HG03108 (cell line): ENCODE results near the gene SIAE.

Source experiments
- ATAC-seq: cut with Tn5 transposase; IDR thresholded peaks from one replicate; pipeline ENCODE4 v1.9.1; 2021; ENCODE audit warnings: moderate library complexity; ENCODE audit not compliant: unreplicated experiment

SIAE gene

DNA sequence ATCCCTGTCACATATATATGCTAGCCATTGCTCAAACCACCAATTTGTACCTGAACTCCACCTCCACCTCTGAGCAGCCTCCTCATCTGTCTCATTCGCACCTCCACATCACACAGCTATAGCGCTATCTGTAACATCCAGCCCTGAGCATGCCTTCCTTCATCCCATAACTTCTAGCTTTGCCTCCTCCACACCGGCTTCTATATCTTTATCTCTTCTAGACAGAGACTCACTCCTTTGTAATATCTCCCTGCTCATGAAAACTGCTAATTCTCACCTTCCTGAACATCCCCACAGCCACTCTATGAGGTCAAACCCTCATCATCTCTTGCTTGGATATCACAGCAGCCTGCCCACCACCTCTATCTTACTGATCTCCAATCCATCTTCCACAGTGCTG, 5.9 kb downstream of the SIAE start:
- ATAC-seq = no peak

DNA sequence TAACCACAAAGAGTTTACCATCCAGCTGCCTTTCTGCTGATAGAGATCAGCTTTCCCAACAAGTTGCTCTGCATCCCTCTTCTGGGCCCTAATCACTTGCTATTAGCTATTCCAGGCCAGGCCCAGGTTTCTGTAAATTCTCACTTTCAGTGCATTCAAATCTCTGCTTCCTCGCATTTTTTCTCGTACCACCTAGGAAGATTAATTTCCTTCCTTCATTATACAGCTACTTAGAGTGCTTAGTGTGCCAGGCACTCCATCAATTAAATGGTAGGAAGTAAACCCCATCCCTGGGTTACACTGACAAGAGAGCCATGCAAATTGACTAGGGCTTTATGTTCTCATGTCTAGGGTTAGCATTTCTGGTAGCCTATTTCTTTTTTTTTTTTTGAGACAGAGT, 9.7 kb downstream of the SIAE start:
- ATAC-seq = no peak

DNA sequence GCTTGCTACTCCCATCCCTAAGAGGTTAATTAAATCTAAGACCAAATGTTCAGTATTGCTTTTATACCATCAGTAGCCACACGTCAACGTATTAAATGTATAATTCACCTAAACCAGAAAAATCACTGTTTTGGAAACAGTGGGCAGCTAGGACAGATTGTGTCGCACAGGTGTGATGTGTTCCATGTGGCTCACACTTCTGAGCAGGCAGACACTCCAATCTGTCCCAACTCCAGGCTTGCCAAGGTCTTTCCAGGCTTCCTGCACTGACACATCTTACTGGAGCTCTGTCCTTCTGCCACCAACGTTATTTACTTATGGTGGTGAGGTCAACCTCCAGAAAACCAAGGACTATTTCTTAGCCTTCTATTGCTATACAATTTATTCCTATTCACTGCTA, 11.4 kb downstream of the SIAE start:
- ATAC-seq = no peak

DNA sequence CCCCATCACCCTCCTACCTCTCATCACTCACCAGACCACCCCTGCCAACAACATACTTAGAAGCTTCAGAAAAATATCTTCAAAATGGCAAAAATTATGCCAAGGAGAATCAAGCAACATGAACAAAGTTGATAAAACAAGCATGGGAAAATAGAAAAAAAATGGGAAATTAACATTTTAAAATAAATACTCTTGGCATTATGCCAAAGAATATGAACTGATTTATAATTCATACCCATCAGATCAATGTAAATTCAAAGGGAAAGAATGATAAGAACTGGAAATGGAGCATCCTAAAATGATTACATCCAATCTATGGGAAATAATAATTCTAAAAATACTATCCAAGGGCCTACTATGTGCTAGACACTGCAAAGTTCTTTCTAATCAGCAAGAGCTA, 12.0 kb downstream of the SIAE start:
- no peak for ATAC-seq

DNA sequence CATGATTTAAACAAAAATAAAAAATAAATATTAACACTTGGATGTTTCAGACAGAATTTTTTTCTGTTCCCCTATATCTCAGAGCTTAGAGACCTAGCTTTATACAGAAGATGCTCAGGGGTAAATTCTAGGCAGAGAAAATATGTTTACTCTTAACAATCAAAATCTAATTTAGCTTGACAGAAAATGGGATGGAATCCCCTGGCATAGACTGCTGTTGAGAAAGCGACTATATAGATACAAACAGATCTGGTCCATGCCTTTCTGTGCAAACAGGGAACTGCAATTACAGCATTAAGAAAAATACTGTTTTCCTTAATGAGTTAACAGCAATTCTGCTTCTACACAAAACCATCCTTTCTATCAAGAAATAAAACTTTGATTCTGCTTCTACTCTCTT, 14.6 kb downstream of the SIAE start:
- ATAC-seq = no peak

DNA sequence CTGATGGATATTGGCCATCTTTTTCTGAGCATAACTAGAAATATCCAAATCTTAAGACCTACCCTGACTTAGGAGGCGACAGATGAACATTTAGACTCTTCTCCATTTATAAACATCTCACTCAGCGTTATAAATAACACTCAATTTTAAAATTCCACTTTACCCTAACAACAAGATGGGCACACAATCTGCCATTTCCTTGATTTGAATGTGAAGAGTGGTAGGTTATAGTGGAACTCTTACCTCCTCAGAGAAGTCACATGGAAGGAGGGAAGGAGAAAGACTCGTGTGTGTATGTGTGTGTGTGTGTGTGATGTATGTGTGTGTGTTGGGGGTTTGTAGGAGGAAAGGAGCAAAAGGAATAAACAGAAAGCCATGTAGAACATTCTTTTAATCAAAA, 15.0 kb downstream of the SIAE start:
- no peak for ATAC-seq

DNA sequence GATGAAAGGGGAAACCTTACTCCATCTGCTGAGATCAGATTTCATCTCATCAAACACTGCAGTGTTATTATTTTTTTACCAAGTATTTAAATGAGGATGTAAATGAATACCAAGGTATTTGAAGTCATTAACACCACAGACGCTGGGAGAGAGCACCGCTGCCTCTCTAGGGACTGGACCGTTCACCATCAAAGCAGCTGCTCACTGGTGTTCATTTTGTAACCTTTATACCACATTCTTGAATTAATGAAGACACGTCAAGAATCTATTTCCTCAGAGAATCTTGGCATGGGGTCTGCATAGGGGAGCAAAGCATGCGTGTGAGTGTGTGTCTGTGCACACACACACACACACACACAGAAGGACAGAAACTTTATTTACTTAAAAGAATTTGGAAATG, 15.6 kb downstream of the SIAE start:
- no peak for ATAC-seq

DNA sequence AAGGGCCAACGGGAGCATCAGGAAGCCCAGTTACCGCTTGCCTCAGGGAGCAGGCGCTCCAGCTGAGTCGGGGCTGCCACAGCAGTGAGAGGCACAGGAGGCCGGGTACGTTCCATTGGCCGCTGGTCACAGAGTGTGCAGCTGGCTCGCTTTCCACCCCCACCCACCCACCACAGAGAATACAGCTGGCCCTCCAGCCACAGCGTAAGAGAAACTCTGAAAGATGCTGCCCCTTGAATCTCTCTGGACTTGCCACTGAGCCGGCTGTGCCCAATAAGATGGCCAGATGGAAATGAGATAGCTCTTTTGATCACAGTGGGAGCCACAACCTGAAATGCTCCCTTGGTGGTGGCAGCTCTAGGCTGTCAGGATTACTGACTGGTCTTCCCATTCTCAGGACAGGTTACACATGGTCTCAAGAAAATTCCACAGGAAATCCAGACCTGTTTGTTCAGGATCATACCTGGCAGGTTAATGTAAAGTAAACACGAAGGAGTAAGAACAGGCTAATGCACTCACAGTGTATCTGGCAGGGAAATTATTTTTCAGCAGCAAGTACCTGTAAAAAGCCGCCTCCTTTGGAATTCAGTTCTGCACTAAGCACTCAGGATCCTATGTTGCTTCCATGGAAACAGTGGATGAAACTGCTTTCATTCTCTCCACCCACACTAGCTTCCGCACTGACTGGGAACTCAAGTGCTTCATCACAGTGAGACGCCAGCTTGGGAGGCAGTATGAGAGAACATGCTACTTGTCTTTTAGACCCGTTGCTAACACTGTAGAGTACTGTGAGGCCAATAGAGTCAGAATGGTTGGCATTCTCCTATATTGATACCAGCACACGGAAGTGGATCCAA, 16.5 kb downstream of the SIAE start:
- ATAC-seq = no peak

DNA sequence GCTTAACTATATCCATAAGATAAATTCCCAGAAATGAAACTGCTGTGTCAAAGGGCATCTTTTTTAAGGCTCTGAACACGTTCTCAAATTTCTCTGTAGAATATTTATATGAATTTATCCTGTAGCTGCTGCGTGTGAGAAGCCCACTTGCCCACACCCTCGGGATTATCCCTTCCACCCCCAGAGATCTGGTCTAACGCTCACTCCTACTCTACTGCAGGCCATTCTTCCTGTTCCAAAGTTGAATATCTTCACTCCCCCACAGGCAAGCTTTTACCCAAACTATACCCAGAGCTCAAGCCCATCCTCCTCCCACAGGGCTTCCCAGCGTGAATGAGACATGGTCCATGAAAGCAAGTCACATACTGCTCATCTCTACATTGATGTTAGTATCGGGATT, 24.9 kb downstream of the SIAE start:
- ATAC-seq = no peak

DNA sequence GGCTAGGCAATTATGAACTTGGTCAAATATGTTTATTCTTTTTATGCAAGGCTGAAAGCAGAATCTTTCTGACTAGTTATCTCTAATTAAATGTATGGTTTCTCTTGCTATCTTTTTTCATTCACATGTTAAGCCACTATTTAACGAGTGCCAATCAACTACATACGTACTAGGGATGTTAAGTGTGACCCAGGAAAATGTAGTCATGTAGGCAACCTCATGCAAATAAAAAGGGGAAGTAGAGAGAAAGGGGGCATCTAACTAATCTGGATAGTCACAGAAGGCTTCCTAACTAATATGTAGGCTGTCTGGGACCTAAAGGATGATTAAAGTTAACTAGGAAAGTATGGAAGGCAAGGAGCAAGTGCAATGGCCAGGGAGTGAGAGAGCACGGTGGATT, 27.4 kb downstream of the SIAE start:
- no peak for ATAC-seq

DNA sequence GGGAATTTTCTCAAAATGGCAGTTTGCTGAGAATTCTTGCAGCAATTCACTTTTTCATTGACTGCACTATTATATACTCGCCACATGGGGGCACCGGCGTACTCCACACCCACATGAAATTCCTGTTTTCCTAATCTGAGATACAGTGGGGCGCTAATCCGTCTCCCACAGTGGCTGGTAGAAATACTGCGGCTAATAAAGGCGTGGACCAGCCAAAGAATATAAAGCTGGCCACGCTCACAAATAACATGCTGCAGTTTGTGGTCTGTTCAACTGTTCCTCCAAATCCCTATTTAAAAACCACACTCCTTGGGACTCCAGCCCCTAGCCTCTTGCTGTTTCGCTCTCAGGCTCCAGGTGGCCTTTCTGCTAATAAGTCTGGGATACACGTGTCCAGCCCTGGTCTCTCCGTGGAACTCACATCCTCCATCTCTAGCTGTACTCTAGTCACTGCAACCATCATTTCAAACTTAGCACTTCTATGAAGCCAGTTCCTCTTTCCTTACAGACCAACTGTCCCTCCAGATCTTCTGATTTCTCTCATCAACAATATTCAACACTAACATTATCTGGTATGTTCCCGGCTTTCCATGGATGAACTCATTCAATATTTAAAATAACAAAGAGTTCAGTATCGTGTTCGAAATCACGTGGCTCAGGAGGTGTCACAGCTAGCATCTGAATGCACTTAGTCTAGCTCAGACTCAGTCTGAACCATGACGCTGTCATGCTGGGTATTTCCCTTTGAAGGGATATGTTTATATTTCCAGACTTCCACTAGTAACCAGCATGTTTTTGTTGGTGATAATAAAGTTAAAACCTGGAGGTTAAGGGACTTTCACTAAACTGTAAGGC, 28.9 kb downstream of the SIAE start:
- ATAC-seq = peak; percentile 65

DNA sequence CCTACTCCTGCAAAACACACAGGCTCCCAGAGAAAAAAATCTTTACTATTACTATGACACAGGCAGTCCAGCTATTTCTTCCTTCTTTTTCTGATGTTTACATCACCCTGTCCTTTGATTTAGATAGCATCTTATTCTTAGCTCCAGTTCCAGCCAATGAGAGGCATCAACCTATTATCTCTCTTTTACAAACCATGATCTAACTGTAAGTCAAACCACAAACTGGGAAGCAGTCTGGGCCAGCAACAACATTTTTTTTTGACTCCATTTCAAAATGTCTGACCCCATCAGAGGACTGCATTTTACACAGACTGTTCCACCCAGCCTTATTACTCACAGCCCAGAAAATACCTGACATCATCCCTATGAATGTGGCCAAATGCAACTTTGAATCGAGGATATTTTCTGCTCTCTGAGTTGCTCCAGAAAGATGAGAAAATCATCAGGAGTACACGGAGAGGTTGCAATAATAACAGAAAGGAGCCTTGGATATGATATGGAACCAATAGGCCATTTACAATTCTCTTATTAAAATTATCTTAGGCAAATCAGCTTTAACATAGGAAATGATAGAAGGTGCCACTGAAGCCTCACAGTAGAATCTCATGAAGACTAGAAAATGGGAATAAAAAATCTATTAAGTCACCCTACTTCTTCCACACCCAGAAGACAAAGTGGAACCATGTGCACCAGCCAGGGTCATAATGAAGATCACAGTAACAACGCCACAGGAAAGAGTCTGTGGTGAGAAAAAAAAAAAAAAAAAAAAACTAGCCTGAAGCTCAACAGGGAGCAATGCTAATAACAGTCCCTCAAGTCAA, 29.7 kb downstream of the SIAE start:
- ATAC-seq = no peak

DNA sequence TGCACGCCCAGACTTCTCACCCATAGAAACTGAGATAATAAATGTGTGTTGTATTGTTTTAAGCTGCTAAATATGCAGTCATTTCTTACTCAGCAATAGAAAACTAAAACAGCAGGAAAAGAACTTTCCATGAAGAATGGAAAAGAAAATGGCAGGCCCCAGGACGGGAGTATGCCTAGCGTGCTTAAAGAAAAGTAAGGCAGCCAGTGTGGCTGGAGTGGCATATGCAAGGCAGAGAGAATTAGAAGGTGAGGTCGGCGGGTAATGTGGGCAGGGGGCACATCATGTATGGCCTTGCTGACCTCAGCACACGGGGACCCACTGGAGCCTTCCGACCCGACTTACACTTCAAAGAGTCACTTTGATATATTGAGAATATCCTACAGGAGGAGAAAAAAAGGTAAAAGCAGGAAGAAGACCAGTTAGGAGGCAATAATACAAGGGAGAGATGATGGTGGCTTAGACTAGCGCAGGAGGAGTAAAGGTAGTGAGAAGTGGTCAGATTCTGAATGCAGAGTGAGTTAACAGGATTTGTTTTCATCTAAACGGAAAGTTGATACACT, 30.4 kb downstream of the SIAE start:
- no peak for ATAC-seq

DNA sequence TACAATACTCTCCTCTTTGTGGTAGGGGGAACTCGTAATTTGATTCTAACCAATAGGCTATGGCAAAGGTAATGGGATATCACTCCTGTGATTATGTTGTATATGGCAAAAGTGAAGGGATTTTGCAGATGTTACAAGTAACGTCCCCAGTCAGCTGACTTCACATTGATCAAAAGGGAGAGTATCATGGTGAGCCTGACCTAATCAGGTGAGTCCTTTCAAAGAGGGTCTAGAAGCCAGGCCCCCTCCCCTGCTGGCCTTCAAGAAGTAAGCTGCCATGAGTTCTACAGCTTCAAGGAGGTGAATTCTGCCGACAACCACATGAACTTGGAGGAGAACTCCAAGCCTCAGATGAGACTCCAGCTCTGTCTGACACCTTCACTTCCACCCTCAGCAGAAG, 30.9 kb downstream of the SIAE start:
- ATAC-seq = no peak

DNA sequence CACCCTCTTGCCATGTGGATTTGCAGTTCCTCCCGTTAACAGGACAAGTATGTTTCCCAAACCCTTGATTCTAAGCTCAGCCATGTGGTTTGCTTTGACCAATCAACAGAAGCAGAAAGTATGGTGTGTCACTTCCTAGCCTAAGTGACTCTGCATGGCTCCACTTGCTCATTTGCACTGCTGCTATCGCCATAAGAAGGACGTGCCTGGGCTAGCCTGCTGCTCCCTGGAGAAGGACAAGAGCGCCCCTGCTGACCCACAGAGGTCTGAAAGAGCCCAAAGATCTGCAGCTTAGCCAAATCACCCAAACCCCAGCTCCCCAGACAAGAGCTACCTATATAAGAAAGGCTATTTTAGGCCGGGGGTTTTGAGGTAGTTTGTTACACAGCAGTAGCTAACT, 32.9 kb downstream of the SIAE start:
- ATAC-seq = no peak

DNA sequence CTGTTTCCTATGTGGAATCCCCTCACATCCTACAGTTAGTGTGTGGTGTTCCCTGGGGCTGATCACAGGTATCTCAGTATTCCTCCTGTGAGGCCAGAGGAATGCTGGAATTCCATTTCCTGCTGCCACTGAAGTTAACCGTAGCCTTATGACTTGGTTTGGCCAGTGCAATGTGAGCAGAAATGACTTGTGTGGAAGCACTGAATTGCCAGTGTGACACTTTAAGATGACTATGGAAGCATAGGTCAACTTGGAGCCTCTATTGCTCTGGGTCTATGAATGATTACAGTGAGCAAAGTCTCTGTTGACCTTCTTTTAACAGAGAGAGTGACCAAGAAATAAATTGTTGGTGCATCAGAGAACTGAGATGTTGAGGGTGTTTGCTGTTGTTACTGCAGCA, 34.4 kb downstream of the SIAE start:
- ATAC-seq = no peak

DNA sequence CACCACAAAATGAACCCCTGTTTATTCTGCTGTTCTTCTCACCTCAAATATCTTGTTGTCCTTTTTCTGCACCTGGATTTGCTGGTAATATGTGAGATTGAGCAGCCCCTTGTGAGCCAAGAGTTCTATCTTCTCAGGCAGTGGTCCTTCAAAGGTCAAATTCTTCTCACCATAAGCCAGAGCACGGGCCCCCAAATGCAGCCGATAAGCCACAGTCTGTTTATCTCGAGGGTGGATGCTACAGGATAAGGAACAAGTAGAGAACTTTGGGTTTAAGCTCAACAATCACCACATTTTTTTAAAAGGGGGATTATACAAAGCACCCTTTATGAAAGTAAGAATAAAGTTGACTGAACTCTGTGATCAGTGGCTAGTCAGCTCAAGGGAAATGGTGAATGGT, 35.0 kb downstream of the SIAE start:
- ATAC-seq = no peak

DNA sequence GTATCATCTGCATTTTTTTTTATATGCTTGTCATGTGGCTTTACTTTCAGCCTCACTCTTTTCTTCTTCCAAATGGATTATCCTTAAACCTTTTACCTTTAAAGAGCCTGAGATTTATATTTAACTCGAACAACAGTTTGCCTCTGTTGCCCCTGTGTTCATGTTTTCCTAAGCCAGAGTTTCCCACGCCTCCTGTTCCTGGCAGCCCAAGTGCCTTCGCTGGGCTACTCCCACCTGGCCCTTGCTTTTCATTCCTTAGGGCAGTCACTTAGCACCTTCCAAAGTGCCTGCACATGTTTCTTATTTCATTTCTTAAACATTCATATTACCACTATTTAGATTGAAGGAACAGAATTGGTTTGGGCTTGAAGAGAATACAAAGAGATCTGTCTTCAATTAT, 37.6 kb downstream of the SIAE start:
- no peak for ATAC-seq

DNA sequence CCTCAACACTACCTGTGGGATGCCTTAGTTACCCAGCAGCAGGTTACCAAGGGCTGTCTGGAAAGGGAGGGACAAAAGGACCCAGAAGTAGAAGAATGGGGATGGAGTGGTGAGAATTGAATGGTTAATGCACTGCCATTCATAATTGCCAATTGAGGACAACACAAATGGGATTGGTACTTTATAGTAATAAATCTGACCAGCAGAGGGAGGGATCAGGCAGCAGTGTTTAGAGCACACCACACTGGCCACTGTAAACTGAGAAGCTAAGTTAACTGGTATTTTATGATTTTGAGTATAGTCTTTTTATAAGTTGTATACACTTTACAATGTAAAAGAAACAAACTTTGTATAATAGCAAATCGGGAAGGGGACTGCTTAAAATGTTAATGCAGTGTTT, 40.2 kb downstream of the SIAE start:
- ATAC-seq = no peak

DNA sequence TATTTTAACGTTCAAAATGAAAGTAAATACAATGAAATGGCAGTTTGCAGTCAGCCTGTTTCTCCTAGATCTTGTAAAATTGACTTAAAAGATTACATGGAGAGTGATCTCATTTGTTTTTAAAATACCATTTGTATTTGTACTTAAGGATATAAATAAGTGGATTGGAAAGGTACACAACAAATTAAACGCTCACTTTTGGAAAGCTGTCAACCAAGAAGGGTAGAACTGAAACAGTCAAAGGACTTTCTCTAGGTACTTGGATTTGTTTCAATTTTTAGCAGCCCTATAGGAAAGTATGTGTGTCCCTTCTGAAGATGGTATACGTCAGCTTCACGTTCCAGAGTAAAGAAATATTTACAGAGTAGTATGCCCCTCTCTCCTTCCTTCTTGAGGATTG, 43.6 kb downstream of the SIAE start:
- ATAC-seq = no peak

DNA sequence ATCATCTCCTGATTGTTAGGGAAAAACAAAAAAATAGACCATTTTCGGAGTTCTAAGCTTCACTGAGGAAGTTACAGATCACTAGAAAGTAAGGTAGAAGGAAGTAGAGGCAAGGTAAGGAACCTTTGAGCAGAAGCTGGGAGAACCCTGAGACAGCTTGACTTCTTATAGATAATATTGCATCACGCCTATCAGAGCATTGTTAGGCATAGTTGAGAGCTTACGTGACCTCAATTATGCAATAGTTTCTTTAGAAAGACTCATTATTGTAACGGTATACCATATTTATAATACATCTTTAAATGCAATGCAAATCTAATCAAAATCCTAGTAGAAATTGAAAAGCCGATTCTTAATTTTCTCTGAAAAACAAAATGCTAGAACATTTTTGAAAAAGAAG, 46.0 kb downstream of the SIAE start:
- ATAC-seq = no peak
